Activated naive CD4-positive, alpha-beta T cell treated with anti-CD3 and anti-CD28 coated beads, Interleukin-2, amount 50 U/mL, for 72 hours (primary cell): ENCODE data around the gene TMEM247. TPM values are rescaled to one million over a fixed set of nuclear protein-coding genes. Genes with fewer than 3 reads are reported as not detected.
"Not testable (repeated sequence)": the region's sequence is repeated elsewhere in the genome, so short reads cannot be mapped to it uniquely, and the experiment has no call there.

Experiments used
- ATAC-seq, 2 donors: fragments of 150-1000 bp; cut with Tn5 transposase; 2 replicates each; pipeline ENCODE4 v1.10.0; 2021; ENCODE audit warnings: mild to moderate bottlenecking in 2 of 2, moderate library complexity in 2 of 2
- DNase-seq, 2 donors: peaks; one replicate each; pipeline ENCODE4 v3.0.0; 2021 to 2022; ENCODE audit warnings: low spot score in 2 of 2
- H3K27ac Mint-ChIP-seq, 2 donors: one replicate each; pipeline ENCODE4 v1.8.0; 2022; ENCODE audit warnings: mild to moderate bottlenecking in 2 of 2, mixed read lengths in 2 of 2
- H3K36me3 Mint-ChIP-seq, 2 donors: one replicate each; pipeline ENCODE4 v1.8.0; 2022; ENCODE audit warnings: mixed read lengths in 2 of 2
- H3K9me3 Mint-ChIP-seq, 2 donors: one replicate each; pipeline ENCODE4 v1.8.0; 2022; ENCODE audit warnings: mixed read lengths in 2 of 2
- total RNA-seq, 2 donors: library from RNA; stranded (reverse); gene quantifications; one replicate each; pipeline ENCODE4 v1.2.3, GENCODE V29; 2022

The TMEM247 gene
- total RNA-seq, 2 donors from 2014 or later = not detected

DNA sequence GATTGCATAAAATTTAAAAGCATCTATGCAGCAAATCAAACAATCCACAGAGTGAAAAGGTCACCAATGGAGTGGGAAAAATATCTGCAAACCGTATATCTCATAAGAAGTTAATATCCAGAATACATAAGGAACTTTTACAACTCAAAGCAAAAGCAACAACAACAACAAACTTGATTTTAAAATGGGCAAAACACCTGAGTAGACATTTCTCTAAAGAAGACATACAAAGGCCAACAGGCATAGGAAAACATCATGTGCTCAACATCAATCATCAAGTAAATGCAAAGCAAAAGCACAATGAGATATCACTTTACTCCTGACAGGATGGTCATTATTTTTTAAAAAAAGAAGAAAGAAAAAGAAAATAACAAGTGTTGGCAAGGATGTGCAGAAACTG is 38.1 kb downstream of the TMEM247 start:
- no peak for DNase-seq
- Mint-ChIP-seq H3K27ac (no peak overlapping the region), H3K9me3 (peaks cover 19 to 21% of the 10 kb centered on the region in 2 donors), H3K36me3 (peaks cover 13 to 17% of the 10 kb centered on the region in 2 donors)
- no peak for ATAC-seq

DNA sequence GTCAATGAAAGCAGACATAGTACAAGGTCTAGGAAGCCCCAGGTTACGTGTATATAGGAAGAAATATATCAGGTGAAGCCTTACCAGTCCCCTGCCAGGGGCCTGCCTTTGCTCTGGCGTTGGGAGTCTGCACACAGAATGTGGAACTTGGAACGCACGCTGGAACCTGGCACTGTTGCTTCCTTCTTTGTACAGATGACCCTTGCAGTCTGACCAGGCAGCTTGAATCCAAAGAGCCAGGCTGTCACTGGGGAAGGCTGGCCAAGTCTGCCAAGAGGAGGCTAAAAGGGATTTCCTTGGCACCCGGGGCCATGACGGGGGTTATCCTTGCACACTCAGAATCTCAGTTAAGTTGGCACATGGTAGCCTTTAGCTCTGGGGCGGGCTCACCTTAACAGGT is 39.5 kb downstream of the TMEM247 start:
- peaks cover 13 to 17% of the 10 kb centered on the region in 2 donors for H3K36me3 Mint-ChIP-seq
- H3K27ac Mint-ChIP-seq = no peak overlapping the region
- peaks cover 18 to 21% of the 10 kb centered on the region in 2 donors for H3K9me3 Mint-ChIP-seq
- DNase-seq (no peak), ATAC-seq (no peak)

DNA sequence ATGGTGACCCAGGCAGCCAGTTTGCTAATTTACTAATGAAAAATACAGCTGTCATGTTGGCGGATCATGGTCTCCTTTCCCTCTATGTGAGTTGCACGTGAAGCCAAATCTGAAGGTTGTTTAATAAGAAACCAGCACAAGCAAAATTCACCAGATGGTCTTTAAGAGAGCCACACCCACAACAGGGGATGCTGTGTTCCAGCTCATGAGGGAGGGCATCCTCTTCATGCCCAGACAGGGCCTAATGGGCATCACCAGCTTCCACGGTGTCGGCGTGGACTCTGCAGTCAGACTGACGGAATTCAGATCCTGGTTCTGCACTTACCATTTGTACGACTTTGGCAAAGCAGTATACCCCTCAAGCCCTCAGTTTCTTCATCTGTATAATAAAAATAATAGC is 39.9 kb downstream of the TMEM247 start:
- no peak overlapping the region for H3K27ac Mint-ChIP-seq
- H3K9me3 Mint-ChIP-seq = peaks cover 16 to 20% of the 10 kb centered on the region in 2 donors
- ATAC-seq = no peak
- H3K36me3 Mint-ChIP-seq = peaks cover 13 to 18% of the 10 kb centered on the region in 2 donors
- no peak for DNase-seq

- DNase-seq = no peak
- Mint-ChIP-seq H3K27ac (no peak overlapping the region), H3K9me3 (peaks cover 8 to 16% of the 10 kb centered on the region in 2 donors), H3K36me3 (peaks cover 10 to 24% of the 10 kb centered on the region in 2 donors)
- ATAC-seq = no peak
These were observed 40.9 kb downstream of the TMEM247 start for GRCh38 chr2:46520130-46520711.

- Mint-ChIP-seq H3K9me3 (peaks cover 0 to 5% of the 10 kb centered on the region in 2 donors), H3K36me3 (peaks cover under 1 to 14% of the 10 kb centered on the region in 2 donors), H3K27ac (peak overlapping the region in 1 of 2 donors; percentile 15)
- ATAC-seq = peak in 1 of 2 donors; percentile 82
- DNase-seq = no peak
These were observed 41.9 kb downstream of the TMEM247 start for GRCh38 chr2:46521215-46521683.

DNA sequence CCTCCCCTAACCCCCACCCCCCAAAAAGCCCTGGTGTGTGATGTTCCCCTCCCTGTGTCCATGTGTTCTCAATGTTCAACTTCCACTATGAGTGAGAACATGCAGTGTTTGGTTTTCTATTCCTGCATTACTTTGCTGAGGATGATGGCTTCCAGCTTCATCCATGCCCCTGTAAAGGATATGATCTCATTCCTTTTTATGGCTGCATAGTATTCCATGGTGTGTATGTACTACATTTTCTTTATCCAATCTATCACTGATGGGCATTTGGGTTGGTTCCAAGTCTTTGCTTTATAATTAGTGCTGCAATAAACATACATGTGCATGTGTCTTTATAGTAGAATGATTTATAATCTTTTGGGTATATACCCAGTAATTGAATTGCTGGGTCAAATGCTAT is 43.0 kb downstream of the TMEM247 start:
- not testable (repeated sequence) for H3K27ac Mint-ChIP-seq, DNase-seq, ATAC-seq, H3K9me3 Mint-ChIP-seq
- H3K36me3 Mint-ChIP-seq = peaks cover 0 to 14% of the 10 kb centered on the region in 2 donors

DNA sequence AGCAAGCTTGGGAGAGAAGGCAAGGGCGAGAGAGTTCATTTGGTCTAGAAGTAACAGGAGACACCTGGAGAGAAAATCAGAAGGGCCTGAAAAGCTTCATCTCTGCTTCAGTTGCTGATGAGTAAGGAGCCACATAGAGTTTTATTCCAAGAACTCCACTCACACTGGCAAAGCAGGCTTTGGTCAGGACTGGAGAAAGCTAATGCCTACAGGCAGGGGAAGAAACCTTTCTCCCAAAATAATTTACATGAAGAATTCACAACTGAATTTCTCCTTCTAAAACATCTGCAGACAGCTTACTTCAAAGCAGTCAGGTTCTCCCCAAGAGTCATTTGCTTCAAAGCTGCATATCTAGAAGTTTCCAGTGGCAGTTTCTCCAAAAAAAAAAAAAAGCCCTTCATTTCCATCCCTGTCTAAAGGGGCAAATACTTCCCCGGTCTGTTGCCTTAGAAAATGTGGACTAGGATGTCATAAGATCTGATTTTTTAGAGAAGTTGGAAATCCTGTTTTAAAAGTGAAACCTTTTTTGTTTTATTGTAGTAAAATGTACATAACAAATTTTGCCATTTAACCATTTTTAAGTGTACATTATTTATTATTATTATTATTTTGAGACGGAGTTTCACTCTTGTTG is 46.3 kb downstream of the TMEM247 start:
- no peak for DNase-seq
- Mint-ChIP-seq H3K36me3 (peaks cover 0 to 14% of the 10 kb centered on the region in 2 donors), H3K27ac (no peak overlapping the region), H3K9me3 (no peaks in the 10 kb centered on the region)
- ATAC-seq = no peak

DNA sequence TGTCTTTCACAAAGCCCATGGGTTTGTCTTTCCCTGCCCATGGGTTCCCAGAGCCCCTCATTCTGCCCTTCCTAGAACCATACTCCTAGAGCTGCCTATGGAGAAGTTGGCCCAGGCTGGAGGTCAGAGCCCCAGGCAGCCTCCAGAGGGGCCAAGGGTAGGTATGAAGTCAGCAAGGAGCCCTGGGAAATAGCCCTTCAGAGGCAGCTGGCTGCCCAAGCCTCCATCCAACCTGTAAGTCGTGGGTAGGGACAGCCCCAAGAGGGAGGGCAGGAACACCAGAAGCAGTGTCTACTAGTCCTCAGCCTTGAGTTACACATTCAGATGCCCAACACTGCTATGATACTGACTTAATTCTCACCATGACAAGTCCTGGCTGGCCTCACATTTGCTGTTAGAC is 49.5 kb downstream of the TMEM247 start:
- H3K36me3 Mint-ChIP-seq = peaks cover 0 to 14% of the 10 kb centered on the region in 2 donors
- DNase-seq (no peak), ATAC-seq (no peak)
- no peaks in the 10 kb centered on the region for H3K9me3 Mint-ChIP-seq
- no peak overlapping the region for H3K27ac Mint-ChIP-seq

GRCh38 chr2:46530639-46531038 is 51.3 kb downstream of the TMEM247 start:
- H3K27ac Mint-ChIP-seq = no peak overlapping the region
- no peak for DNase-seq
- H3K36me3 Mint-ChIP-seq = peaks cover 0 to 5% of the 10 kb centered on the region in 2 donors
- no peak for ATAC-seq
- H3K9me3 Mint-ChIP-seq = no peaks in the 10 kb centered on the region

DNA sequence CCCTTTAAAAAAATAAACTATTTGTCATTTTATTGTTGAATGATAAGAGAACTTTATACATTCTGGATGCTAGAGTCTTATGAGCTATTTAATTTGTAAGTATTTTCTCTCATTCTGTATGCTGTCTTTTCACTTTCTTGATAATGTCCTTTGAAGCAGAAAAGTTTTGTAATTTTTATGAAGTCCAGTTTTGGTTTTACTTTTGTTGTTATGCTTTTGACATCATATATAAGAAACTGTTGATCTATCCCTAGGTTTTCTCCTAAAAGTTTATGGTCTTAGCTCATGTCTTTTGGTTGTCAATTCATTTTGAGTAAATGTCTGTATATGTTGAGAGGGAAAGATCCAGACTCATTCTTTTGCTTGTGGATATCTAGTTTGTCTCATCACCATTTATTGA is 52.5 kb downstream of the TMEM247 start:
- ATAC-seq (no peak), DNase-seq (no peak)
- Mint-ChIP-seq H3K27ac (no peak overlapping the region), H3K36me3 (no peaks in the 10 kb centered on the region), H3K9me3 (no peaks in the 10 kb centered on the region)

Other genes starting within 250 kb of the TMEM247 start
- gene EPAS1, start 182.2 kb upstream of the TMEM247 start, total RNA-seq = 1 to 10 TPM; 1.8 to 6.5 TPM
- 1 to 10 TPM; 4.2 to 6.6 TPM for gene RHOQ, start 62.9 kb downstream of the TMEM247 start, total RNA-seq
- 1 to 10 TPM; 2.8 to 6.4 TPM for gene ATP6V1E2, start 63.0 kb downstream of the TMEM247 start, total RNA-seq
- 10 to 100 TPM; 23.0 to 33.6 TPM for gene PIGF, start 137.5 kb downstream of the TMEM247 start, total RNA-seq
- 10 to 100 TPM in 1 of 2 donors, 1 to 10 TPM in 1; 7.8 to 18.0 TPM for gene CRIPT, start 137.7 kb downstream of the TMEM247 start, total RNA-seq
- 10 to 100 TPM in 1 of 2 donors, 1 to 10 TPM in 1; 6.0 to 15.6 TPM for gene SOCS5, start 219.7 kb downstream of the TMEM247 start, total RNA-seq